Activated CD4-positive, alpha-beta T cell treated with anti-CD3 and anti-CD28 coated beads, Interleukin-2, amount 50 U/mL, for 4 hours (primary cell): ENCODE measurements around the gene ATF6B.
"Not testable (repeated sequence)": the region's sequence is repeated elsewhere in the genome, so short reads cannot be mapped to it uniquely, and the experiment has no call there.

ENCODE experiments used
- DNase-seq, 2 experiments: peaks; one replicate each; pipeline ENCODE4 v3.0.0-alpha.2; 2020

Gene ATF6B

GRCh38 chr6:32102255-32102654 is 25.8 kb downstream of the ATF6B start:
- DNase-seq, result no peak

GRCh38 chr6:32100251-32100650 is 27.8 kb downstream of the ATF6B start:
- not testable (repeated sequence) for DNase-seq

GRCh38 chr6:32097364-32097763 is 30.7 kb downstream of the ATF6B start:
- no peak for DNase-seq

- DNase-seq, result no peak
Measured at GRCh38 chr6:32096394-32097258, 31.4 kb downstream of the ATF6B start.

GRCh38 chr6:32096087-32096393 is 32.0 kb downstream of the ATF6B start:
- no peak for DNase-seq

GRCh38 chr6:32095338-32096086 is 32.5 kb downstream of the ATF6B start:
- no peak for DNase-seq

- DNase-seq, result no peak
Measured at GRCh38 chr6:32092760-32093497, 35.1 kb downstream of the ATF6B start.

- no peak for DNase-seq
Measured at GRCh38 chr6:32089082-32089828, 38.8 kb downstream of the ATF6B start.

GRCh38 chr6:32088487-32089049 is 39.5 kb downstream of the ATF6B start:
- DNase-seq, result no peak

GRCh38 chr6:32087574-32088486 is 40.2 kb downstream of the ATF6B start:
- DNase-seq, result peak; percentile 59 to 62

- DNase-seq, result no peak
Measured at GRCh38 chr6:32086661-32087573, 41.1 kb downstream of the ATF6B start.

- no peak for DNase-seq
Measured at GRCh38 chr6:32085759-32086459, 42.1 kb downstream of the ATF6B start.

- DNase-seq, result no peak
Measured at GRCh38 chr6:32084780-32085179, 43.3 kb downstream of the ATF6B start.

GRCh38 chr6:32083812-32084768 is 44.0 kb downstream of the ATF6B start:
- DNase-seq, result no peak

GRCh38 chr6:32082935-32083334 is 45.1 kb downstream of the ATF6B start:
- DNase-seq, result no peak

GRCh38 chr6:32082478-32082877 is 45.6 kb downstream of the ATF6B start:
- no peak for DNase-seq

- DNase-seq, result no peak
Measured at GRCh38 chr6:32081168-32081990, 46.7 kb downstream of the ATF6B start.
